ENCODE data around the gene SS18L1.
A peak's percentile ranks its signal among the peaks of the same experiment; 100 is the strongest.

SS18L1 gene

GRCh38 chr20:62177307-62177706 is 33.7 kb downstream of the SS18L1 start:
- Histone ChIP-seq H3K4me3 (replicated peaks; ENCODE audit: insufficient read depth, low read length) (no peak overlapping the region), H3K27ac (replicated peaks) (no peak overlapping the region), H3K27me3 (ENCODE audit: insufficient read depth, poor library complexity, severe bottlenecking) (no peaks in the 10 kb centered on the region)
- TF ChIP-seq, protein P1, sequence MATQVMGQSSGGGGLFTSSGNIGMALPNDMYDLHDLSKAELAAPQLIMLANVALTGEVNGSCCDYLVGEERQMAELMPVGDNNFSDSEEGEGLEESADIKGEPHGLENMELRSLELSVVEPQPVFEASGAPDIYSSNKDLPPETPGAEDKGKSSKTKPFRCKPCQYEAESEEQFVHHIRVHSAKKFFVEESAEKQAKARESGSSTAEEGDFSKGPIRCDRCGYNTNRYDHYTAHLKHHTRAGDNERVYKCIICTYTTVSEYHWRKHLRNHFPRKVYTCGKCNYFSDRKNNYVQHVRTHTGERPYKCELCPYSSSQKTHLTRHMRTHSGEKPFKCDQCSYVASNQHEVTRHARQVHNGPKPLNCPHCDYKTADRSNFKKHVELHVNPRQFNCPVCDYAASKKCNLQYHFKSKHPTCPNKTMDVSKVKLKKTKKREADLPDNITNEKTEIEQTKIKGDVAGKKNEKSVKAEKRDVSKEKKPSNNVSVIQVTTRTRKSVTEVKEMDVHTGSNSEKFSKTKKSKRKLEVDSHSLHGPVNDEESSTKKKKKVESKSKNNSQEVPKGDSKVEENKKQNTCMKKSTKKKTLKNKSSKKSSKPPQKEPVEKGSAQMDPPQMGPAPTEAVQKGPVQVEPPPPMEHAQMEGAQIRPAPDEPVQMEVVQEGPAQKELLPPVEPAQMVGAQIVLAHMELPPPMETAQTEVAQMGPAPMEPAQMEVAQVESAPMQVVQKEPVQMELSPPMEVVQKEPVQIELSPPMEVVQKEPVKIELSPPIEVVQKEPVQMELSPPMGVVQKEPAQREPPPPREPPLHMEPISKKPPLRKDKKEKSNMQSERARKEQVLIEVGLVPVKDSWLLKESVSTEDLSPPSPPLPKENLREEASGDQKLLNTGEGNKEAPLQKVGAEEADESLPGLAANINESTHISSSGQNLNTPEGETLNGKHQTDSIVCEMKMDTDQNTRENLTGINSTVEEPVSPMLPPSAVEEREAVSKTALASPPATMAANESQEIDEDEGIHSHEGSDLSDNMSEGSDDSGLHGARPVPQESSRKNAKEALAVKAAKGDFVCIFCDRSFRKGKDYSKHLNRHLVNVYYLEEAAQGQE (IDR thresholded peaks at IDR 0.05; ENCODE audit: insufficient replicate concordance, low read depth): no peak
- no peak for TF ChIP-seq POLR2AphosphoS5 (IDR thresholded peaks at IDR 0.05; ENCODE audit: low read depth)
- no peak for TF ChIP-seq GABPA (IDR thresholded peaks at IDR 0.05; ENCODE audit: low read depth)
- no peak for TF ChIP-seq SPI1 (IDR thresholded peaks at IDR 0.05; ENCODE audit: borderline replicate concordance, low read depth)
- TF ChIP-seq CTCF (IDR thresholded peaks at IDR 0.05; ENCODE audit: insufficient read depth, low read length): no peak
- DNase-seq (ENCODE audit: low read depth in 1 of 2, low spot score in 1 of 2): no peak

DNA sequence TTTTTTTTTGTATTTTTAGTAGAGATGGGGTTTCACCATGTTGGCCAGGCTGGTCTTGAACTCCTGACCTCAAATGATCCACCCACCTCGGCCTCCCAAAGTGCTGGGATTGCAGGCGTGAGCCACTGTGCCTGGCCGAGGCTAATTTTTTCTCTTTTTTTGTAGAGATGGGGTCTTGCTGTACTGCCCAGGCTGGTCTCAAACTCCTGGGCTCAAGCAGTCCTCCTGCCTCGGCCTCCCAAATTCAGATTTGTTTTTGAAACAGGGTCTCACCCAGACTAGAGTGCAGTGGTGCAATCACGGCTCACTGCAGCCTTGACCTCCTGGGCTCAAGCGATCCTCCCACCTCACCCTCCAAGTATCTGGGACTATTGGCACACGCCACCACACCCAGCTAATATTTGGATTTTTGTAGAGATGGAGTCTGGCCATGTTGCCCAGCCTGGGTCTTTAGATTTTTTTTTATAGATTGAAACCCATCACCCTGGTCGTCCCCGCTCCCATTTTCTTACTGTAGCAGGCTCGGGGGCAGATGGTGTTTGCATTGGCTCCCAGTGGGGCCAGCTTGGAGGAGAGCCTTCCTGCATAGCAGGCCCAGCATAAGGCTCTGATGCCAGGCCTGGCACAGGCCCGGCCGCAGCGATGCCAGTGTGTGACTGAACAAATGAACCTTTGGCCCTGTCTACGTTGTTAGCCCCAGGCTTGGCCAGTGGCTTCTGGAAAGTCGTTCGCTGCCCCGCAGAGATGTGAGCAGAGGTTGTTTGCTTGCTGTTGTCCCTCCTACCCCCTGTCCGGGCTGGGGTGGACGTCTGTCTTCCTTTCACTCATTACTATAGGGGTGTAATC is 35.0 kb downstream of the SS18L1 start:
- H3K27ac ChIP-seq (replicated peaks): no peak overlapping the region
- DNase-seq (ENCODE audit: low read depth in 1 of 2, low spot score in 1 of 2): no peak
- TF ChIP-seq SPI1 (IDR thresholded peaks at IDR 0.05; ENCODE audit: borderline replicate concordance, low read depth) (no peak), CTCF (IDR thresholded peaks at IDR 0.05; ENCODE audit: insufficient read depth, low read length) (no peak), GABPA (IDR thresholded peaks at IDR 0.05; ENCODE audit: low read depth) (no peak), POLR2AphosphoS5 (IDR thresholded peaks at IDR 0.05; ENCODE audit: low read depth) (no peak)
- TF ChIP-seq, protein P1 (IDR thresholded peaks at IDR 0.05; ENCODE audit: insufficient replicate concordance, low read depth): no peak
- H3K4me3 ChIP-seq (replicated peaks; ENCODE audit: insufficient read depth, low read length): no peak overlapping the region
- H3K27me3 ChIP-seq (ENCODE audit: insufficient read depth, poor library complexity, severe bottlenecking): no peaks in the 10 kb centered on the region

- H3K4me3 ChIP-seq (replicated peaks; ENCODE audit: insufficient read depth, low read length): no peak overlapping the region
- H3K27me3 ChIP-seq (ENCODE audit: insufficient read depth, poor library complexity, severe bottlenecking): no peaks in the 10 kb centered on the region
- TF ChIP-seq POLR2AphosphoS5 (IDR thresholded peaks at IDR 0.05; ENCODE audit: low read depth): no peak
- no peak for DNase-seq (ENCODE audit: low read depth in 1 of 2, low spot score in 1 of 2)
- H3K27ac ChIP-seq (replicated peaks): no peak overlapping the region
Measured at GRCh38 chr20:62179162-62179504, 35.6 kb downstream of the SS18L1 start.

DNA sequence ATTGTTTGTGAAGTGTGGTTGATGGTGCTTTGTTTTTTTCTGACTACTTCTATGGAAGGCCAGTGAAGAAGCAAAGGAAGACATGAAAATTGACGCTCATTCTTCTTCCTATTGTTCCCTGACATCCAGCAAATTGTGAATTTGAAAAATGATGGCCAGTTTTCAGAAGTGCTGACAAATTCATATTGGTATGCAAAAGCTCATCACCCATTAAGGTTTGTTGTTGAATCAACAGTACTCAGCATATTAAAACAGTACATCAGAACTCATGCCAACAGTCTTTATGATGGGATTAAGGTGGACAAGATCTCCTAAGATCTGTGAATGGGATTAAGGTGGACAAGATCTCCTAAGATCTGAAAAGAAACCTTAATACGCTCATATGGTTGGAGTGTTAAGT is 38.2 kb downstream of the SS18L1 start:
- DNase-seq (ENCODE audit: low read depth in 1 of 2, low spot score in 1 of 2): no peak
- no peaks in the 10 kb centered on the region for H3K27me3 ChIP-seq (ENCODE audit: insufficient read depth, poor library complexity, severe bottlenecking)
- no peak for TF ChIP-seq SPI1 (IDR thresholded peaks at IDR 0.05; ENCODE audit: borderline replicate concordance, low read depth)
- TF ChIP-seq CTCF (IDR thresholded peaks at IDR 0.05; ENCODE audit: insufficient read depth, low read length): no peak
- TF ChIP-seq, protein P1 (IDR thresholded peaks at IDR 0.05; ENCODE audit: insufficient replicate concordance, low read depth): no peak
- no peak for TF ChIP-seq GABPA (IDR thresholded peaks at IDR 0.05; ENCODE audit: low read depth)
- no peak for TF ChIP-seq POLR2AphosphoS5 (IDR thresholded peaks at IDR 0.05; ENCODE audit: low read depth)
- peak overlapping the region; percentile 82 for H3K4me3 ChIP-seq (replicated peaks; ENCODE audit: insufficient read depth, low read length)
- peak overlapping the region; percentile 93 for H3K27ac ChIP-seq (replicated peaks)
